Peyer's patch (tissue), 4 donors: Measurements from ENCODE around the gene CA11.

Experiments
- POLR2A ChIP-seq, 2 donors: fragments of 450-650 bp; IDR thresholded peaks; one replicate each; pipeline ENCODE4 v1.5.1; 2017; ENCODE audit warnings: antibody characterized with exemption in 2 of 2, mild to moderate bottlenecking in 2 of 2, moderate library complexity in 2 of 2
- TF ChIP-seq, protein P1 (sequence below), 6 experiments: fragments of 450-650 bp in 4 of 6; fragments of 200-600 bp in 2 of 6; sonication (generic) in 1 of 6; IDR thresholded peaks; one replicate each; pipeline ENCODE4 v1.5.1; 2017 to 2019; ENCODE audit warnings: antibody characterized with exemption in 6 of 6, mild to moderate bottlenecking in 3 of 6, moderate library complexity in 1 of 6

- TF ChIP-seq, protein P1, sequence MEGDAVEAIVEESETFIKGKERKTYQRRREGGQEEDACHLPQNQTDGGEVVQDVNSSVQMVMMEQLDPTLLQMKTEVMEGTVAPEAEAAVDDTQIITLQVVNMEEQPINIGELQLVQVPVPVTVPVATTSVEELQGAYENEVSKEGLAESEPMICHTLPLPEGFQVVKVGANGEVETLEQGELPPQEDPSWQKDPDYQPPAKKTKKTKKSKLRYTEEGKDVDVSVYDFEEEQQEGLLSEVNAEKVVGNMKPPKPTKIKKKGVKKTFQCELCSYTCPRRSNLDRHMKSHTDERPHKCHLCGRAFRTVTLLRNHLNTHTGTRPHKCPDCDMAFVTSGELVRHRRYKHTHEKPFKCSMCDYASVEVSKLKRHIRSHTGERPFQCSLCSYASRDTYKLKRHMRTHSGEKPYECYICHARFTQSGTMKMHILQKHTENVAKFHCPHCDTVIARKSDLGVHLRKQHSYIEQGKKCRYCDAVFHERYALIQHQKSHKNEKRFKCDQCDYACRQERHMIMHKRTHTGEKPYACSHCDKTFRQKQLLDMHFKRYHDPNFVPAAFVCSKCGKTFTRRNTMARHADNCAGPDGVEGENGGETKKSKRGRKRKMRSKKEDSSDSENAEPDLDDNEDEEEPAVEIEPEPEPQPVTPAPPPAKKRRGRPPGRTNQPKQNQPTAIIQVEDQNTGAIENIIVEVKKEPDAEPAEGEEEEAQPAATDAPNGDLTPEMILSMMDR (IDR thresholded peaks at IDR 0.05) = no peak
- no peak for TF ChIP-seq POLR2A (IDR thresholded peaks at IDR 0.05)
Observed at GRCh38 chr19:48644839-48645619, 958 bp downstream of the CA11 start.
